Panc1 (cell line): Measurements from ENCODE around the gene NCAM2. TPM values are rescaled to one million over a fixed set of nuclear protein-coding genes. Genes with fewer than 3 reads are reported as not detected.

Experiments used
- ATAC-seq: fragments of 200-7000 bp; cut with Tn5 transposase; 2 replicates; pipeline ENCODE4 v1.9.1; 2020; ENCODE audit warnings: mild to moderate bottlenecking, moderate library complexity
- BruUV-seq: library from RNA; stranded (reverse); fragments of 400-500 nt; replicated peaks from 2 replicates; lab custom pipeline; 2021; lab: Mats Ljungman, UMichigan
- CTCF ChIA-PET: fragments of 300-600 bp; sonication (Branson Sonifier 250); formaldehyde crosslinking; loops from one replicate; lab custom pipeline; 2022; ENCODE audit warnings: antibody characterized with exemption; lab: Charles Lee
- POLR2A ChIA-PET: fragments of 300-600 bp; sonication (Branson Sonifier 250); formaldehyde crosslinking; loops from one replicate; lab custom pipeline; 2022; ENCODE audit warnings: antibody characterized with exemption; lab: Charles Lee
- DNase-seq: peaks from one replicate; pipeline ENCODE4 v3.0.0-alpha.2; 2010; ENCODE audit warnings: low read depth, low spot score
- H3K27ac ChIP-seq: 2 replicates; pipeline ENCODE4 v1.5.1; 2011; ENCODE audit warnings: mild to moderate bottlenecking, low read length, inconsistent platforms
- H3K27me3 ChIP-seq: fragments of 200-500 bp; sonication (Bioruptor generic); 2 replicates; pipeline ENCODE4 v1.6.0; 2014; ENCODE audit warnings: low read length, inconsistent platforms; ENCODE audit not compliant: control insufficient read depth, insufficient read depth
- H3K36me3 ChIP-seq: fragments of 200-500 bp; sonication (Bioruptor generic); 2 replicates; pipeline ENCODE4 v1.5.1; 2014; ENCODE audit warnings: inconsistent platforms, mild to moderate bottlenecking, low read length, moderate library complexity; ENCODE audit not compliant: control insufficient read depth, insufficient read depth
- H3K4me1 ChIP-seq: 2 replicates; pipeline ENCODE4 v1.5.1; 2011; ENCODE audit warnings: inconsistent platforms, mild to moderate bottlenecking, low read length, moderate library complexity; ENCODE audit not compliant: control insufficient read depth, insufficient read depth
- H3K4me3 ChIP-seq, 2 experiments: 2 replicates each; pipeline ENCODE4 v1.5.1; 2011 to 2012; ENCODE audit warnings: low read depth in 2 of 2, low read length in 2 of 2, mild to moderate bottlenecking in 2 of 2, inconsistent platforms in 1 of 2, moderate library complexity in 1 of 2
- H3K9me3 ChIP-seq: fragments of 200-500 bp; sonication (Bioruptor generic); 2 replicates; pipeline ENCODE4 v1.5.1; 2014; ENCODE audit warnings: low read depth, mild to moderate bottlenecking, inconsistent platforms, low read length, moderate library complexity; ENCODE audit not compliant: control insufficient read depth, insufficient read depth
- CTCF ChIP-seq: fragments of 450-650 bp; IDR thresholded peaks from 2 replicates; pipeline ENCODE4 v1.5.1; 2017; ENCODE audit warnings: mild to moderate bottlenecking
- POLR2AphosphoS5 ChIP-seq: IDR thresholded peaks from 2 replicates; pipeline ENCODE4 v1.6.1; 2012; ENCODE audit warnings: mild to moderate bottlenecking, low read depth, low read length, moderate library complexity
- SIN3A ChIP-seq: IDR thresholded peaks from 2 replicates; pipeline ENCODE4 v1.6.1; 2012; ENCODE audit warnings: low read depth, mild to moderate bottlenecking, low read length, moderate library complexity, borderline replicate concordance; ENCODE audit not compliant: insufficient read depth
- TCF7L2 ChIP-seq: IDR thresholded peaks from 2 replicates; pipeline ENCODE4 v1.6.1; 2011; ENCODE audit warnings: mild to moderate bottlenecking, low read depth, low read length, inconsistent platforms
- in situ Hi-C: cut with HindIII; loops from 2 replicates; pipeline ENCODE4 v1.10.0; 2016; ENCODE audit warnings: low sequenced_read_pairs, low pct_unique_long_range_greater_than_20kb
- intact Hi-C: fragments of 100-400 bp; cut with micrococcal nuclease; formaldehyde crosslinking; loops from one replicate; pipeline ENCODE4 v1.10.0; 2022; ENCODE audit not compliant: unreplicated experiment
- total RNA-seq: library from RNA; stranded (reverse); gene quantifications from one replicate; pipeline ENCODE4 v1.2.1, GENCODE V29; 2021; ENCODE audit not compliant: unreplicated experiment
- TF ChIP-seq, protein P1 (sequence below), 2 experiments: IDR thresholded peaks; 2 replicates each; pipeline ENCODE4 v1.6.1; 2011 to 2012; ENCODE audit warnings: low read depth in 2 of 2, control low read depth in 1 of 2, low read length in 1 of 2, mild to moderate bottlenecking in 1 of 2, moderate library complexity in 1 of 2; ENCODE audit not compliant: insufficient read depth in 1 of 2

Gene NCAM2
- total RNA-seq, 1 experiment from 2014 or later = 2.2 TPM

DNA sequence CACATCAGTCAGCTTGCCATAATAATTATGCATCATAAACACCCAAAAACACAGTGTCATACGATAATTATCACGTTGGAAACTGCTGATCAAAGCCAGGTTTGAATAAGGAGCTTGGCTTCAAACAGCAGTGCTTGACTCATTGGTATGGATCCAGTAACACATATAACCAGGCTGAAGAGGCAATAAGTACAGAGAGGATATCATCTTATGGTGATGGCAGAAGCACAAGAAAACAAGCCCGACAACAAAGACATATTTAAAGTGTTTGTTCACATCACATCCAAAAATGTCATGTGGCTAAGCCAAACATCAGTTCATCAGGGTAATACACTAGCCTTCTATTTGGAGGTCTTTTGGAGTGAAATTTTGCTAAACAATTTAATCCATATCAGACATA lies 389.7 kb downstream of the NCAM2 start:
- H3K9me3 ChIP-seq = no peaks in the 10 kb centered on the region
- POLR2A ChIA-PET = no interaction called here
- no peaks in the 10 kb centered on the region for H3K4me1 ChIP-seq
- no TSS peak for BruUV-seq
- TF ChIP-seq POLR2AphosphoS5 (no peak), SIN3A (no peak), CTCF (no peak)
- DNase-seq = no peak
- intact Hi-C loops (no loop called here), in situ Hi-C loops (no loop called here)
- no peak overlapping the region for H3K27ac ChIP-seq
- CTCF ChIA-PET = no interaction called here
- H3K36me3 ChIP-seq = no peaks in the 10 kb centered on the region; the same call in 1 of the 2 replicates
- no peaks in the 10 kb centered on the region for H3K27me3 ChIP-seq
- ATAC-seq = no peak
- no peak overlapping the region for H3K4me3 ChIP-seq

GRCh38 chr21:21394064-21394463 lies 395.9 kb downstream of the NCAM2 start:
- no TSS peak for BruUV-seq

More at GRCh38 chr21:21394064-21394463, 395.9 kb downstream of the NCAM2 start:
- DNase-seq = no peak
- no peaks in the 10 kb centered on the region for H3K27me3 ChIP-seq
- ATAC-seq = no peak
- no peaks in the 10 kb centered on the region for H3K9me3 ChIP-seq
- H3K27ac ChIP-seq = no peak overlapping the region
- H3K4me1 ChIP-seq = no peaks in the 10 kb centered on the region
- no peak overlapping the region for H3K4me3 ChIP-seq
- no peaks in the 10 kb centered on the region; the same call in 1 of the 2 replicates for H3K36me3 ChIP-seq
- CTCF ChIA-PET = no interaction called here
- in situ Hi-C loops (no loop called here), intact Hi-C loops (no loop called here)
- TF ChIP-seq CTCF (no peak), TCF7L2 (no peak), POLR2AphosphoS5 (no peak), SIN3A (no peak)
- TF ChIP-seq, protein P1, sequence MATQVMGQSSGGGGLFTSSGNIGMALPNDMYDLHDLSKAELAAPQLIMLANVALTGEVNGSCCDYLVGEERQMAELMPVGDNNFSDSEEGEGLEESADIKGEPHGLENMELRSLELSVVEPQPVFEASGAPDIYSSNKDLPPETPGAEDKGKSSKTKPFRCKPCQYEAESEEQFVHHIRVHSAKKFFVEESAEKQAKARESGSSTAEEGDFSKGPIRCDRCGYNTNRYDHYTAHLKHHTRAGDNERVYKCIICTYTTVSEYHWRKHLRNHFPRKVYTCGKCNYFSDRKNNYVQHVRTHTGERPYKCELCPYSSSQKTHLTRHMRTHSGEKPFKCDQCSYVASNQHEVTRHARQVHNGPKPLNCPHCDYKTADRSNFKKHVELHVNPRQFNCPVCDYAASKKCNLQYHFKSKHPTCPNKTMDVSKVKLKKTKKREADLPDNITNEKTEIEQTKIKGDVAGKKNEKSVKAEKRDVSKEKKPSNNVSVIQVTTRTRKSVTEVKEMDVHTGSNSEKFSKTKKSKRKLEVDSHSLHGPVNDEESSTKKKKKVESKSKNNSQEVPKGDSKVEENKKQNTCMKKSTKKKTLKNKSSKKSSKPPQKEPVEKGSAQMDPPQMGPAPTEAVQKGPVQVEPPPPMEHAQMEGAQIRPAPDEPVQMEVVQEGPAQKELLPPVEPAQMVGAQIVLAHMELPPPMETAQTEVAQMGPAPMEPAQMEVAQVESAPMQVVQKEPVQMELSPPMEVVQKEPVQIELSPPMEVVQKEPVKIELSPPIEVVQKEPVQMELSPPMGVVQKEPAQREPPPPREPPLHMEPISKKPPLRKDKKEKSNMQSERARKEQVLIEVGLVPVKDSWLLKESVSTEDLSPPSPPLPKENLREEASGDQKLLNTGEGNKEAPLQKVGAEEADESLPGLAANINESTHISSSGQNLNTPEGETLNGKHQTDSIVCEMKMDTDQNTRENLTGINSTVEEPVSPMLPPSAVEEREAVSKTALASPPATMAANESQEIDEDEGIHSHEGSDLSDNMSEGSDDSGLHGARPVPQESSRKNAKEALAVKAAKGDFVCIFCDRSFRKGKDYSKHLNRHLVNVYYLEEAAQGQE (IDR thresholded peaks at IDR 0.05; ENCODE audit: insufficient read depth in 1 of 2, low read depth in 2 of 2, low read length in 1 of 2) = no peak
- POLR2A ChIA-PET = no interaction called here
